Activated naive CD4-positive, alpha-beta T cell treated with anti-CD3 and anti-CD28 coated beads, Interleukin-2, amount 50 U/mL, for 72 hours (primary cell): ENCODE measurements around the gene SYT17. TPM values are rescaled to one million over a fixed set of nuclear protein-coding genes. Genes with fewer than 3 reads are reported as not detected.
A peak's percentile ranks its signal among the peaks of the same experiment; 100 is the strongest.

Source experiments
- ATAC-seq, 2 donors: fragments of 150-1000 bp; cut with Tn5 transposase; 2 replicates each; pipeline ENCODE4 v1.10.0; 2021; ENCODE audit warnings: mild to moderate bottlenecking in 2 of 2, moderate library complexity in 2 of 2
- DNase-seq, 2 donors: peaks; one replicate each; pipeline ENCODE4 v3.0.0; 2021 to 2022; ENCODE audit warnings: low spot score in 2 of 2
- H3K27ac Mint-ChIP-seq, 2 donors: one replicate each; pipeline ENCODE4 v1.8.0; 2022; ENCODE audit warnings: mild to moderate bottlenecking in 2 of 2, mixed read lengths in 2 of 2
- H3K36me3 Mint-ChIP-seq, 2 donors: one replicate each; pipeline ENCODE4 v1.8.0; 2022; ENCODE audit warnings: mixed read lengths in 2 of 2
- H3K9me3 Mint-ChIP-seq, 2 donors: one replicate each; pipeline ENCODE4 v1.8.0; 2022; ENCODE audit warnings: mixed read lengths in 2 of 2
- total RNA-seq, 2 donors: library from RNA; stranded (reverse); gene quantifications; one replicate each; pipeline ENCODE4 v1.2.3, GENCODE V29; 2022

The SYT17 gene
- total RNA-seq, 2 donors from 2014 or later: not detected

GRCh38 chr16:19242987-19243575 is 75.0 kb downstream of the SYT17 start:
- DNase-seq: no peak
- H3K27ac Mint-ChIP-seq: peak overlapping the region in 1 of 2 donors; percentile 17
- H3K9me3 Mint-ChIP-seq: peaks cover 7 to 9% of the 10 kb centered on the region in 2 donors
- H3K36me3 Mint-ChIP-seq: no peaks in the 10 kb centered on the region
- ATAC-seq: no peak

- Mint-ChIP-seq H3K36me3 (no peaks in the 10 kb centered on the region), H3K9me3 (peaks cover 0 to 9% of the 10 kb centered on the region in 2 donors), H3K27ac (no peak overlapping the region)
- DNase-seq (no peak), ATAC-seq (no peak)
Observed at GRCh38 chr16:19245326-19245925, 77.4 kb downstream of the SYT17 start.

GRCh38 chr16:19252904-19253303 is 84.9 kb downstream of the SYT17 start:
- H3K36me3 Mint-ChIP-seq: no peaks in the 10 kb centered on the region
- ATAC-seq (no peak), DNase-seq (no peak)
- no peak overlapping the region for H3K27ac Mint-ChIP-seq
- H3K9me3 Mint-ChIP-seq: peaks cover 0 to 1% of the 10 kb centered on the region in 2 donors

- DNase-seq (no peak), ATAC-seq (no peak)
- no peaks in the 10 kb centered on the region for H3K9me3 Mint-ChIP-seq
- no peak overlapping the region for H3K27ac Mint-ChIP-seq
- no peaks in the 10 kb centered on the region for H3K36me3 Mint-ChIP-seq
Observed at GRCh38 chr16:19254611-19255010, 86.6 kb downstream of the SYT17 start.

- DNase-seq (no peak), ATAC-seq (no peak)
- peaks cover 21 to 30% of the 10 kb centered on the region in 2 donors for H3K9me3 Mint-ChIP-seq
- H3K36me3 Mint-ChIP-seq: peaks cover 0 to 4% of the 10 kb centered on the region in 2 donors
- no peak overlapping the region for H3K27ac Mint-ChIP-seq
Observed at GRCh38 chr16:19264123-19264673, 96.2 kb downstream of the SYT17 start.

GRCh38 chr16:19265380-19265930 is 97.4 kb downstream of the SYT17 start:
- Mint-ChIP-seq H3K27ac (no peak overlapping the region), H3K9me3 (peaks cover 22 to 34% of the 10 kb centered on the region in 2 donors), H3K36me3 (peaks cover 0 to 4% of the 10 kb centered on the region in 2 donors)
- ATAC-seq: no peak
- DNase-seq: no peak

- no peak for ATAC-seq
- peaks cover 22 to 34% of the 10 kb centered on the region in 2 donors for H3K9me3 Mint-ChIP-seq
- H3K27ac Mint-ChIP-seq: peak overlapping the region in 1 of 2 donors; percentile 56
- H3K36me3 Mint-ChIP-seq: peaks cover 0 to 4% of the 10 kb centered on the region in 2 donors
- no peak for DNase-seq
Observed at GRCh38 chr16:19266774-19267173, 98.7 kb downstream of the SYT17 start.

- Mint-ChIP-seq H3K36me3 (peaks cover 0 to 4% of the 10 kb centered on the region in 2 donors), H3K27ac (no peak overlapping the region), H3K9me3 (peaks cover 22 to 34% of the 10 kb centered on the region in 2 donors)
- DNase-seq (no peak), ATAC-seq (no peak)
Observed at GRCh38 chr16:19269098-19269497, 101.1 kb downstream of the SYT17 start.

GRCh38 chr16:19274165-19274797 is 106.2 kb downstream of the SYT17 start:
- Mint-ChIP-seq H3K36me3 (no peaks in the 10 kb centered on the region), H3K9me3 (peaks cover 0 to 3% of the 10 kb centered on the region in 2 donors), H3K27ac (no peak overlapping the region)
- ATAC-seq (no peak), DNase-seq (no peak)

- Mint-ChIP-seq H3K9me3 (peaks cover 0 to 5% of the 10 kb centered on the region in 2 donors), H3K27ac (no peak overlapping the region), H3K36me3 (no peaks in the 10 kb centered on the region)
- DNase-seq: no peak
- ATAC-seq: no peak
Observed at GRCh38 chr16:19278403-19278802, 110.4 kb downstream of the SYT17 start.

GRCh38 chr16:19281246-19281645 is 113.2 kb downstream of the SYT17 start:
- DNase-seq: no peak
- ATAC-seq: no peak
- H3K36me3 Mint-ChIP-seq: no peaks in the 10 kb centered on the region
- no peak overlapping the region for H3K27ac Mint-ChIP-seq
- peaks cover 0 to 5% of the 10 kb centered on the region in 2 donors for H3K9me3 Mint-ChIP-seq

GRCh38 chr16:19282101-19282500 is 114.1 kb downstream of the SYT17 start:
- H3K9me3 Mint-ChIP-seq: peaks cover 0 to 5% of the 10 kb centered on the region in 2 donors
- no peak for DNase-seq
- no peaks in the 10 kb centered on the region for H3K36me3 Mint-ChIP-seq
- no peak overlapping the region for H3K27ac Mint-ChIP-seq
- no peak for ATAC-seq

GRCh38 chr16:19283637-19284036 is 115.6 kb downstream of the SYT17 start:
- ATAC-seq (peak in 1 of 2 donors; percentile 28), DNase-seq (no peak)
- Mint-ChIP-seq H3K9me3 (peaks cover 0 to 5% of the 10 kb centered on the region in 2 donors), H3K36me3 (no peaks in the 10 kb centered on the region), H3K27ac (no peak overlapping the region)

- DNase-seq: no peak
- H3K36me3 Mint-ChIP-seq: no peaks in the 10 kb centered on the region
- peaks cover 0 to 5% of the 10 kb centered on the region in 2 donors for H3K9me3 Mint-ChIP-seq
- peak in 1 of 2 donors; percentile 41 for ATAC-seq
- H3K27ac Mint-ChIP-seq: no peak overlapping the region
Observed at GRCh38 chr16:19284207-19284606, 116.2 kb downstream of the SYT17 start.

GRCh38 chr16:19285431-19285830 is 117.4 kb downstream of the SYT17 start, which contains the start of gene CLEC19A:
Gene CLEC19A, plus strand, starts transcription at chr16:19285731. Its CDS starts 121 bp downstream, at chr16:19285852.
- DNase-seq (no peak), ATAC-seq (no peak)
- peaks cover 0 to 5% of the 10 kb centered on the region in 2 donors for H3K9me3 Mint-ChIP-seq
- H3K36me3 Mint-ChIP-seq: no peaks in the 10 kb centered on the region
- H3K27ac Mint-ChIP-seq: no peak within 1 kb of the TSS

GRCh38 chr16:19286827-19287226 is 118.8 kb downstream of the SYT17 start:
- ATAC-seq (no peak), DNase-seq (no peak)
- Mint-ChIP-seq H3K36me3 (no peaks in the 10 kb centered on the region), H3K9me3 (peaks cover 0 to 2% of the 10 kb centered on the region in 2 donors), H3K27ac (no peak overlapping the region)

- Mint-ChIP-seq H3K9me3 (no peaks in the 10 kb centered on the region), H3K27ac (no peak overlapping the region), H3K36me3 (no peaks in the 10 kb centered on the region)
- DNase-seq (no peak), ATAC-seq (no peak)
Observed at GRCh38 chr16:19287241-19287640, 119.2 kb downstream of the SYT17 start.
